Spleen (tissue), 11 donors: Measurements from ENCODE around the gene DEFB114. TPM values are rescaled to one million over a fixed set of nuclear protein-coding genes. Genes with fewer than 3 reads are reported as not detected.

Experiments used
- DNase-seq: peaks from one replicate; pipeline ENCODE4 v3.0.0-alpha.2; 2020
- H3K27ac ChIP-seq, 8 donors: fragments of 200-600 bp; sonication (generic) in 7 of 8; 1 replicate in 4 of 8; 2 replicates in 4 of 8; pipeline versions ENCODE4 v1.5.0 to v1.8.0; 2016 to 2021; ENCODE audit warnings: inconsistent platforms in 4 of 8, mild to moderate bottlenecking in 4 of 8, moderate library complexity in 1 of 8
- H3K27me3 ChIP-seq, 7 donors: fragments of 200-600 bp; sonication (generic) in 6 of 7; replicated peaks in 1 of 7; 1 replicate in 4 of 7; 2 replicates in 3 of 7; pipeline versions ENCODE4 v1.5.0 to v1.8.0; 2016 to 2021; ENCODE audit warnings: inconsistent platforms in 3 of 7, mild to moderate bottlenecking in 1 of 7
- H3K36me3 ChIP-seq, 6 donors: fragments of 200-600 bp; sonication (generic) in 5 of 6; 1 replicate in 4 of 6; 2 replicates in 2 of 6; pipeline versions ENCODE4 v1.5.0 to v1.8.0; 2016 to 2021; ENCODE audit warnings: inconsistent platforms in 2 of 6
- H3K4me1 ChIP-seq, 6 donors: fragments of 200-600 bp; sonication (generic) in 5 of 6; 1 replicate in 3 of 6; 2 replicates in 3 of 6; pipeline versions ENCODE4 v1.5.0 to v1.8.0; 2016 to 2021; ENCODE audit warnings: inconsistent platforms in 3 of 6
- H3K4me3 ChIP-seq, 8 donors: fragments of 200-600 bp; sonication (generic) in 7 of 8; 1 replicate in 4 of 8; 2 replicates in 4 of 8; pipeline versions ENCODE4 v1.5.0 to v1.8.0; 2016 to 2021; ENCODE audit warnings: inconsistent platforms in 4 of 8, mild to moderate bottlenecking in 4 of 8, moderate library complexity in 2 of 8
- H3K9me3 ChIP-seq, 8 donors: fragments of 200-600 bp; sonication (generic) in 7 of 8; 1 replicate in 4 of 8; 2 replicates in 4 of 8; pipeline versions ENCODE4 v1.5.0 to v1.8.0; 2016 to 2021; ENCODE audit warnings: inconsistent platforms in 4 of 8
- POLR2A ChIP-seq, 3 donors: fragments of 450-650 bp; IDR thresholded peaks; one replicate each; pipeline ENCODE4 v1.5.1; 2017; ENCODE audit warnings: antibody characterized with exemption in 3 of 3, mild to moderate bottlenecking in 1 of 3
- POLR2AphosphoS5 ChIP-seq, 3 donors: sonication (generic); formaldehyde crosslinking; IDR thresholded peaks; one replicate each; pipeline ENCODE4 v1.5.1; 2017; ENCODE audit warnings: antibody characterized with exemption in 3 of 3
- WGBS, 5 donors: extraction: QIAGEN DNeasy Blood & Tissue Kit in 3 of 5; methylation state at CpG; one replicate each; pipeline versions ENCODE4 v1.1.5 to v1.1.7; 2013 to 2018; 5-methylcytosine and 5-hydroxymethylcytosine counted together
- intact Hi-C: fragments of 100-400 bp; cut with DNase I; formaldehyde crosslinking; loops from one replicate; pipeline ENCODE4 v1.15.0; 2023; ENCODE audit warnings: low total_unique reads
- polyA plus RNA-seq, 3 donors: library from polyadenylated mRNA; stranded (reverse); fragments of 200-250 nt; gene quantifications; one replicate each; pipeline ENCODE4 v1.2.1, GENCODE V29; 2013
- total RNA-seq, 7 donors: library from RNA; depleted of rRNA in 3 of 7; stranded (reverse); fragments of >200 nt in 3 of 7; fragmentation: NEBNext Ultra II Directional in 4 of 7; extraction: Animal tissue kit (Norgen Biotek cat#: 25700) in 4 of 7; gene quantifications; one replicate each; pipeline versions ENCODE4 v1.1.0 to v1.2.1, GENCODE V29; 2016 to 2021
- TF ChIP-seq, protein P1 (sequence below), 11 experiments: fragments of 200-600 bp in 7 of 11; fragments of 450-650 bp in 4 of 11; sonication (generic) in 4 of 11; IDR thresholded peaks in 8 of 11; conservative IDR thresholded peaks in 3 of 11; 1 replicate in 7 of 11; 2 replicates in 4 of 11; pipeline versions ENCODE4 v1.4.0 to v1.8.0; 2016 to 2021; ENCODE audit warnings: antibody characterized with exemption in 11 of 11, inconsistent platforms in 4 of 11, mild to moderate bottlenecking in 1 of 11
- donor health status: healthy with polysubstance abuse.
- donor health status: DM: no; HTN: no; CAD: no; lungs with moderate emphysema.
- donor health status: DM: no; HTN: no; CAD: no.
- donor health status: Bipolar disorder and iron deficiency.
- donor health status: healthy.
- donor health status: DM: no; HTN: no; CAD: no.
- donor health status: DM: yes; HTN: yes; CAD: no.

The DEFB114 gene
- total and polyA plus RNA-seq, 10 donors = not detected

DNA sequence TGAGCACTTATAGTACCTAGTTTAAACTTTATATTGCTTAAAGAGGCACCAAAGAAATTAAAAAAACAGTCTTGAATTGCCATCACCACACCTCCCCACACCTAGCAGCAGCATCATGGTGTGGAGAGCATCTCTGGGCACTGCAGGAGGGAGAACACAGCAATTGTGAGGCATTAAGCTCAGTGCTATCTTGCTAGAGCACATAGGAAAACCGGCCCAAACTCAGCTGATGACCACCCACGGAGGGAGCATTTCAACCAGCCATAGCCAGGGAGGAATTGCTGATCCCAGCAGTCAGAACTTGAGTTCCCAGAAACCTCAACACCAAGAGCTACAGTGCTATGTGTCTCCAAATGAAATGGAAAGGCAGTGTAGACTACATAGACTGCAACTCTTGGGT is 24.9 kb upstream of the DEFB114 start:
- intact Hi-C loops = no loop called here
- H3K4me3 ChIP-seq = no peak overlapping the region
- H3K4me1 ChIP-seq = no peaks in the 10 kb centered on the region
- no peak for TF ChIP-seq POLR2AphosphoS5 (IDR thresholded peaks at IDR 0.05)
- TF ChIP-seq, protein P1, sequence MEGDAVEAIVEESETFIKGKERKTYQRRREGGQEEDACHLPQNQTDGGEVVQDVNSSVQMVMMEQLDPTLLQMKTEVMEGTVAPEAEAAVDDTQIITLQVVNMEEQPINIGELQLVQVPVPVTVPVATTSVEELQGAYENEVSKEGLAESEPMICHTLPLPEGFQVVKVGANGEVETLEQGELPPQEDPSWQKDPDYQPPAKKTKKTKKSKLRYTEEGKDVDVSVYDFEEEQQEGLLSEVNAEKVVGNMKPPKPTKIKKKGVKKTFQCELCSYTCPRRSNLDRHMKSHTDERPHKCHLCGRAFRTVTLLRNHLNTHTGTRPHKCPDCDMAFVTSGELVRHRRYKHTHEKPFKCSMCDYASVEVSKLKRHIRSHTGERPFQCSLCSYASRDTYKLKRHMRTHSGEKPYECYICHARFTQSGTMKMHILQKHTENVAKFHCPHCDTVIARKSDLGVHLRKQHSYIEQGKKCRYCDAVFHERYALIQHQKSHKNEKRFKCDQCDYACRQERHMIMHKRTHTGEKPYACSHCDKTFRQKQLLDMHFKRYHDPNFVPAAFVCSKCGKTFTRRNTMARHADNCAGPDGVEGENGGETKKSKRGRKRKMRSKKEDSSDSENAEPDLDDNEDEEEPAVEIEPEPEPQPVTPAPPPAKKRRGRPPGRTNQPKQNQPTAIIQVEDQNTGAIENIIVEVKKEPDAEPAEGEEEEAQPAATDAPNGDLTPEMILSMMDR (IDR thresholded peaks at IDR 0.05 in 8 of 11, conservative IDR thresholded peaks at IDR 0.05 in 3 of 11) = no peak
- TF ChIP-seq POLR2A (IDR thresholded peaks at IDR 0.05) = no peak
- DNase-seq = no peak
- 62 to 79% (median 70%) methylated on average over 2 of the region's 2 CpGs for WGBS, 5 donors
- no peaks in the 10 kb centered on the region for H3K9me3 ChIP-seq
- H3K36me3 ChIP-seq = no peaks in the 10 kb centered on the region
- no peak overlapping the region for H3K27ac ChIP-seq
- no peaks in the 10 kb centered on the region for H3K27me3 ChIP-seq

DNA sequence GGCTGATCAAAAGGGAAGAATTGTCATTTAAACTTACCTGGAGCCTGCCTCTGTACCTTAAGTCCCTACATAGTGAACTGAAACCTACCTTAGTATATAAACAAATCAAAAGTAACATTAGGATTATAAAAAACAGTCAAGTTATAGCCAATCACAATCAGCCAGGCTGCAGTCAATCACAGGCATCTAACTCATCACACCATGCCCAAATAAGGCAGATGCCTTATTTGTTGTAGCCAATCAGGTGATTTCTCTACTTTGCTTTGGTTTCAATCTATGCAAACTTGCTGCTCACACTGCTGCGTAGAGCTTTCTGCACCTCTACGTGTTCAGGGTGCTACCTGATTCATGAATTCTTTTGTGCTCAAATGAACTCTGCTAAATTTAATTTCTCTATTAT is 23.8 kb upstream of the DEFB114 start:
- Histone ChIP-seq H3K9me3 (peaks cover 0 to 4% (median 0%) of the 10 kb centered on the region in 8 donors), H3K36me3 (no peaks in the 10 kb centered on the region), H3K4me1 (no peaks in the 10 kb centered on the region), H3K27me3 (no peaks in the 10 kb centered on the region), H3K4me3 (no peak overlapping the region), H3K27ac (no peak overlapping the region)
- 88 to 100% (median 92%) methylated on average over 2 of the region's 2 CpGs for WGBS, 5 donors
- intact Hi-C loops = no loop called here
- no peak for DNase-seq
- TF ChIP-seq, protein P1 (IDR thresholded peaks at IDR 0.05 in 8 of 11, conservative IDR thresholded peaks at IDR 0.05 in 3 of 11) = no peak
- TF ChIP-seq POLR2AphosphoS5 (IDR thresholded peaks at IDR 0.05) = no peak
- TF ChIP-seq POLR2A (IDR thresholded peaks at IDR 0.05) = no peak

DNA sequence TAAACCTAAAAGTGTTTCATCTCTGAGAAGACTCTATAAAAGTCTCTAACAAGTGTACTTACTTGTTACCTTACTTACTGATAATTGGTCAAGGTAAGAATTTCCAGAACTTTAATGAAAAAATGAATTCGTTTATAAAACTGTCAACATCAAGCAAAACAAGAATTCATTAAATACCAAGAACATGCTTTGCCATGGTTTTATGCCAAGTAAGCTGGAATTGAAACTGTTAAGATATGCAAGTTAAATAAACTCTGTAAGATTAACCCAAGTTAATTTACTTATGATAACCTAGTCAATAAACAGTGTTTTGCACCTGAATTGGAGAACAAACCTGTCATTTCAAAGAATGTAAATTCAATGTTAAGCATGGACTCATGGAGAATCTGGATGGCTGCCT is 22.6 kb upstream of the DEFB114 start:
- DNase-seq = no peak
- Histone ChIP-seq H3K4me1 (no peaks in the 10 kb centered on the region), H3K36me3 (no peaks in the 10 kb centered on the region), H3K9me3 (peaks cover 0 to 4% (median 0%) of the 10 kb centered on the region in 8 donors), H3K27ac (no peak overlapping the region), H3K27me3 (no peaks in the 10 kb centered on the region), H3K4me3 (no peak overlapping the region)
- TF ChIP-seq, protein P1 (IDR thresholded peaks at IDR 0.05 in 8 of 11, conservative IDR thresholded peaks at IDR 0.05 in 3 of 11) = no peak
- TF ChIP-seq POLR2AphosphoS5 (IDR thresholded peaks at IDR 0.05) = no peak
- TF ChIP-seq POLR2A (IDR thresholded peaks at IDR 0.05) = no peak
- WGBS, 5 donors = 56 to 81% (median 60%) methylated on average over 1 of the region's 1 CpG
- intact Hi-C loops = no loop called here

DNA sequence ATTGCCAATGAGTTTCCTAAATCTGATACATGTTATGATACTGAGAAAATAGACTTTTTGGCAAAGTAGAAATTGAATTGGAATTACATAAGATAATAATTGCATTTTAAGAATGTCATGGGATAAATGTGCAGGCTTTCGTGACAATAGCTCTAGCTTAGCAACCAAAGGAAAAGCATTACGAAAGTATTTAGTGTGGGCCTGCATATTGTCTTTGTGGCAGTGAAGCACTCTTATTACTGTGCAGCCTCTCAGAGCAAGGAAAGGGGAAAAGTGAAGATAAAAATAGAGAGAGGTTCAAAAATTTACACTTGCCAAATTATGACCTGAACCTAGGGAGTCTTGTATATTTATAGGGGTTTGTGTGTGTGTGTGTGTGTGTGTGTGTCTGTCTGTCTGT is 18.1 kb upstream of the DEFB114 start:
- no peaks in the 10 kb centered on the region for H3K36me3 ChIP-seq
- H3K27ac ChIP-seq = no peak overlapping the region
- DNase-seq = no peak
- intact Hi-C loops = no loop called here
- H3K9me3 ChIP-seq = peaks cover 0 to 4% (median 0%) of the 10 kb centered on the region in 8 donors
- H3K4me3 ChIP-seq = no peak overlapping the region
- WGBS, 5 donors = 79 to 95% (median 88%) methylated on average over 2 of the region's 2 CpGs
- TF ChIP-seq POLR2A (IDR thresholded peaks at IDR 0.05) (no peak), POLR2AphosphoS5 (IDR thresholded peaks at IDR 0.05) (no peak)
- TF ChIP-seq, protein P1 (IDR thresholded peaks at IDR 0.05 in 8 of 11, conservative IDR thresholded peaks at IDR 0.05 in 3 of 11) = no peak
- no peaks in the 10 kb centered on the region for H3K27me3 ChIP-seq
- H3K4me1 ChIP-seq = no peaks in the 10 kb centered on the region
